ENCODE results near the gene KIF26B. TPM values are rescaled to one million over a fixed set of nuclear protein-coding genes. Genes with fewer than 3 reads are reported as not detected.

KIF26B gene
- total and polyA plus RNA-seq, 4 donors: 10.9 to 37.1 (median 19.2) TPM

GRCh38 chr1:245375789-245376460 is 221.1 kb downstream of the KIF26B start:
- DNase-seq (ENCODE audit: low read depth in 4 of 6, low spot score in 6 of 6): no peak
- no peaks in the 10 kb centered on the region for H3K9me3 ChIP-seq (ENCODE audit: control insufficient read depth, insufficient read depth, low read length)
- no peak overlapping the region for H3K4me3 ChIP-seq (ENCODE audit: low read depth, low read length)
- H3K27me3 ChIP-seq (ENCODE audit: control insufficient read depth, insufficient read depth, low read length): no peaks in the 10 kb centered on the region
- H3K27ac ChIP-seq (ENCODE audit: low read depth, low read length): no peak overlapping the region
- no peaks in the 10 kb centered on the region for H3K4me1 ChIP-seq (ENCODE audit: control insufficient read depth, insufficient read depth, low read length)
- peaks cover 5% of the 10 kb centered on the region for H3K36me3 ChIP-seq (ENCODE audit: control insufficient read depth, insufficient read depth, low read length)
- WGBS (ENCODE audit: insufficient coverage): 83% methylated on average over 7 of the region's 12 CpGs

- Histone ChIP-seq H3K36me3 (ENCODE audit: control insufficient read depth, insufficient read depth, low read length) (no peaks in the 10 kb centered on the region), H3K27ac (ENCODE audit: low read depth, low read length) (no peak overlapping the region), H3K4me3 (ENCODE audit: low read depth, low read length) (no peak overlapping the region), H3K27me3 (ENCODE audit: control insufficient read depth, insufficient read depth, low read length) (no peaks in the 10 kb centered on the region), H3K9me3 (ENCODE audit: control insufficient read depth, insufficient read depth, low read length) (no peaks in the 10 kb centered on the region), H3K4me1 (ENCODE audit: control insufficient read depth, insufficient read depth, low read length) (no peaks in the 10 kb centered on the region)
- 90% methylated on average over 1 of the region's 5 CpGs for WGBS (ENCODE audit: insufficient coverage)
- DNase-seq (ENCODE audit: low read depth in 4 of 6, low spot score in 6 of 6): no peak
These were observed 223.1 kb downstream of the KIF26B start for GRCh38 chr1:245377854-245378253.

GRCh38 chr1:245378311-245378722 is 223.5 kb downstream of the KIF26B start:
- H3K4me1 ChIP-seq (ENCODE audit: control insufficient read depth, insufficient read depth, low read length): no peaks in the 10 kb centered on the region
- 0% methylated on average over 1 of the region's 2 CpGs for WGBS (ENCODE audit: insufficient coverage)
- H3K9me3 ChIP-seq (ENCODE audit: control insufficient read depth, insufficient read depth, low read length): no peaks in the 10 kb centered on the region
- no peaks in the 10 kb centered on the region for H3K27me3 ChIP-seq (ENCODE audit: control insufficient read depth, insufficient read depth, low read length)
- DNase-seq (ENCODE audit: low read depth in 4 of 6, low spot score in 6 of 6): no peak
- H3K27ac ChIP-seq (ENCODE audit: low read depth, low read length): no peak overlapping the region
- H3K4me3 ChIP-seq (ENCODE audit: low read depth, low read length): no peak overlapping the region
- no peaks in the 10 kb centered on the region for H3K36me3 ChIP-seq (ENCODE audit: control insufficient read depth, insufficient read depth, low read length)

DNA sequence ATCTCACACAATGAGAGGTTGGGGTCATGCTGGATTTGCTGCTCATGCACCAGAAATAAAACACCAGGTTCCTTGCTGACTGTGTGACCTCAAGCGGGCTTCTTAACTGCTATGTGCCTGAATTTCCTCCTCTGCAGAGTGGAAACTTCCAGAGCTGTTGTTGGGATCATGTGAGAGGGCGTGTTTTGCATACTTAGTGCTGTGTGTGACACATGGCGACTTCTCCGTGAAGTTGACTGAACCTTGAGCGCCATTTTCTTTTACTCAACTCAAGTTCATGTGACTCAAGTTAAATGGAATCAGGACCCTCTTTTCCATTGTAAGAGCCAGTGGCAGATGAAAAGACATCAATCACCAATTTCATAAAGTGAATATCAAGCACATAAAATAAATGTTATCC is 224.0 kb downstream of the KIF26B start:
- 100% methylated on average over 1 of the region's 5 CpGs for WGBS (ENCODE audit: insufficient coverage)
- H3K36me3 ChIP-seq (ENCODE audit: control insufficient read depth, insufficient read depth, low read length): no peaks in the 10 kb centered on the region
- no peak overlapping the region for H3K27ac ChIP-seq (ENCODE audit: low read depth, low read length)
- H3K4me1 ChIP-seq (ENCODE audit: control insufficient read depth, insufficient read depth, low read length): no peaks in the 10 kb centered on the region
- H3K9me3 ChIP-seq (ENCODE audit: control insufficient read depth, insufficient read depth, low read length): no peaks in the 10 kb centered on the region
- no peak overlapping the region for H3K4me3 ChIP-seq (ENCODE audit: low read depth, low read length)
- H3K27me3 ChIP-seq (ENCODE audit: control insufficient read depth, insufficient read depth, low read length): no peaks in the 10 kb centered on the region
- DNase-seq (ENCODE audit: low read depth in 4 of 6, low spot score in 6 of 6): no peak

GRCh38 chr1:245380790-245381535 is 226.2 kb downstream of the KIF26B start:
- Histone ChIP-seq H3K27me3 (ENCODE audit: control insufficient read depth, insufficient read depth, low read length) (no peaks in the 10 kb centered on the region), H3K9me3 (ENCODE audit: control insufficient read depth, insufficient read depth, low read length) (no peaks in the 10 kb centered on the region), H3K27ac (ENCODE audit: low read depth, low read length) (no peak overlapping the region), H3K4me1 (ENCODE audit: control insufficient read depth, insufficient read depth, low read length) (peaks cover 3% of the 10 kb centered on the region), H3K36me3 (ENCODE audit: control insufficient read depth, insufficient read depth, low read length) (no peaks in the 10 kb centered on the region), H3K4me3 (ENCODE audit: low read depth, low read length) (no peak overlapping the region)
- 45% methylated on average over 2 of the region's 11 CpGs for WGBS (ENCODE audit: insufficient coverage)
- DNase-seq (ENCODE audit: low read depth in 4 of 6, low spot score in 6 of 6): peak in 2 of 6 donors; percentile 44 to 80

DNA sequence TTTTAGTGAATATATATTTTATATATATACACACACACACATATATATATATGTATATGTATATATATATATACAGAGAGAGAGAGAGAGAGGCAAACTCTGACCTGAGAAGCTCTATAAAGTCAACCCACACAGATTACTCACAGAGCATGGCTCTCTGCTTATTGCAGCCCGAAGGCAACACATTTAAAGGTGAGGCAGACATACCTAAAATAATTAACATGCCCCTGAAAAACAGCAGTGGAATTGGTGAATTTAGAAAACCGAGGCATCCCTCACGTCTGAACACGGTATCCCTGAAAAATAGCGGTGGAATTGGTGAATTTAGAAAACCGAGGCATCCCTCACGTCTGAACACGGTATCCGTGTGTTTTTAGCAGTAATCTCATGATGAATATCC is 228.2 kb downstream of the KIF26B start:
- 82% methylated on average over 7 of the region's 9 CpGs for WGBS (ENCODE audit: insufficient coverage)
- no peak for DNase-seq (ENCODE audit: low read depth in 4 of 6, low spot score in 6 of 6)
- no peaks in the 10 kb centered on the region for H3K36me3 ChIP-seq (ENCODE audit: control insufficient read depth, insufficient read depth, low read length)
- no peaks in the 10 kb centered on the region for H3K27me3 ChIP-seq (ENCODE audit: control insufficient read depth, insufficient read depth, low read length)
- H3K9me3 ChIP-seq (ENCODE audit: control insufficient read depth, insufficient read depth, low read length): no peaks in the 10 kb centered on the region
- H3K4me1 ChIP-seq (ENCODE audit: control insufficient read depth, insufficient read depth, low read length): peaks cover 3% of the 10 kb centered on the region
- H3K4me3 ChIP-seq (ENCODE audit: low read depth, low read length): no peak overlapping the region
- no peak overlapping the region for H3K27ac ChIP-seq (ENCODE audit: low read depth, low read length)

DNA sequence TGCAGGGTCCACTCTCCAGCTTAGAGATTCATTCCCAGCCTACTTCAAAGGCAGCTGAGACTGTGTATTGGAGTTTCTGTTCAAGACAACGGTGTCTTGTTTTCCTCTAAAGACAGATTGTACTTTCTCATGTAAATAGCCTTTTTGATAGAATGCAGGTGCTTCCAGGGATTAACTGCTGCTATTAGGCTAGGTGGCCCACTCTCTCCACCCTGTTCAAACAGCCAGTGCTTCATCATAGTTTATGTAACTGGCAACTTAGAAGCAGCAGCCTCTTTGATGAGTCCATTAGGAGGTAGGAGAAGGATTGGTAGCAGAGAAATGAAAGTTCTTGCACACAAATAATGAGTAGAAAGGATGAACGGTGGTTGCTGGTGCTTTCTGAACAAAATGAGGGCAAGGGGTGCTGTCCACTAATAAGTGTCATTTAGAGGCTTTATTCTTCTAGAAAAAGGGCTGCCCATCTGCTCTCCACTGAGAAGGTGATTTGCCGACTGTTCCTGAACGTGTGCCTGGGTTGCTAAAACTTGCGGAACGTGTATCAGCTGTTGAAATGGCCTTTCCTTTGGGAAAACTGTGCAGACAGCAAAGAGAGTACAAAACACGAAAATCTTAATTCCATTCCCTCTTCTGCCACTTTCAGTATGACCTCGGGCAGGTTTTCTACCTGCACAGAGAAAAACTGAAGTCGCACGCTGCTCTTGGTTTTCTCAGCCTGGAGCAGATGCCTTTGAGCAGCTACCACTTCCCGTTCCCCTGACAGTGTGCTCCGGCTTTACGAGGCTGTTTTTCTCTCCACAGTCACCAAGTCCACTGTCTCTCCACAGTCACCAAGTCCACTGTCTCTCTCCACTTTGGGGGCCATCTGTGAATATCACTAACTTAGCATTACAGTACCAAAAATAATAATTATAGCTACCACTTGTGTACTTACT is 228.9 kb downstream of the KIF26B start:
- 50% methylated on average over 12 of the region's 13 CpGs for WGBS (ENCODE audit: insufficient coverage)
- H3K27ac ChIP-seq (ENCODE audit: low read depth, low read length): no peak overlapping the region
- no peaks in the 10 kb centered on the region for H3K36me3 ChIP-seq (ENCODE audit: control insufficient read depth, insufficient read depth, low read length)
- no peaks in the 10 kb centered on the region for H3K27me3 ChIP-seq (ENCODE audit: control insufficient read depth, insufficient read depth, low read length)
- H3K4me1 ChIP-seq (ENCODE audit: control insufficient read depth, insufficient read depth, low read length): peaks cover 3% of the 10 kb centered on the region
- DNase-seq (ENCODE audit: low read depth in 4 of 6, low spot score in 6 of 6): peak in 1 of 6 donors; percentile 55
- H3K9me3 ChIP-seq (ENCODE audit: control insufficient read depth, insufficient read depth, low read length): no peaks in the 10 kb centered on the region
- H3K4me3 ChIP-seq (ENCODE audit: low read depth, low read length): no peak overlapping the region

DNA sequence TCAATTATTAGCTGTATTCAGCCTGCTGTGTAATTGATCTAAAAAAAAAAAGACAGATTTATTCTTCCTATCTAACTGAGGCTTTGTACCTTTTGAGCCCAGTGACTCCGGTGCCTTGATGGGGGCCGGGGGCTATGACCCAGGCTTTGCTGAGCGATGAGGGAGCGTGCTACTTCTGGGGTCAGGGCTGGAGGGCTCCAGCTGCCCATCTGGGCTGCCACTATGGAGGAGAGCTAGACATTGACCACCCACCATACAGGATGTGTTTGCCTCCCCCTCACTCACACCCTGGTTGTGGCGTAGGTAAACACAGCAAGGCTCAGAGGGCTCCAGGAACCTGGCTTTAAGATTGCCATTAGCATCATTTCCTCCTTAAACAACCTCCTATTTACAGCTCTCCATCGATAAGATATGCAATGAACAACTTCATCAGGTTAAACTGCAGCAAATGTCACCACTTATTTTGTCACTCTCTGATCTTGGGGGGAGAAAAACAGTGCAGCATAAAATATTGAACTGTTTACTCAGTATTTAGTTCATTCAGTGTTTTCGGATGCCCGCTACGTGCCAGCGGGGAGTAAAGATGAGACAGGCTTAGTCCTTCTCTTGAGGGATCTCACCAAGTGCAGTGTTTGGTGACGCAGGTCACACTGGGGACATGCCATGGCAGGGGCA is 231.6 kb downstream of the KIF26B start:
- H3K4me1 ChIP-seq (ENCODE audit: control insufficient read depth, insufficient read depth, low read length): peaks cover 3% of the 10 kb centered on the region

GRCh38 chr1:245388687-245389086 is 233.9 kb downstream of the KIF26B start:
- 77% methylated on average over 2 of the region's 3 CpGs for WGBS (ENCODE audit: insufficient coverage)
- no peak for DNase-seq (ENCODE audit: low read depth in 4 of 6, low spot score in 6 of 6)

More for the DNA sequence above, 231.6 kb downstream of the KIF26B start:
- no peaks in the 10 kb centered on the region for H3K9me3 ChIP-seq (ENCODE audit: control insufficient read depth, insufficient read depth, low read length)
- no peak overlapping the region for H3K4me3 ChIP-seq (ENCODE audit: low read depth, low read length)
- no peaks in the 10 kb centered on the region for H3K36me3 ChIP-seq (ENCODE audit: control insufficient read depth, insufficient read depth, low read length)
- no peak for DNase-seq (ENCODE audit: low read depth in 4 of 6, low spot score in 6 of 6)
- H3K27ac ChIP-seq (ENCODE audit: low read depth, low read length): no peak overlapping the region
- no peaks in the 10 kb centered on the region for H3K27me3 ChIP-seq (ENCODE audit: control insufficient read depth, insufficient read depth, low read length)
- WGBS (ENCODE audit: insufficient coverage): 85% methylated on average over 9 of the region's 11 CpGs

More at GRCh38 chr1:245388687-245389086, 233.9 kb downstream of the KIF26B start:
- Histone ChIP-seq H3K36me3 (ENCODE audit: control insufficient read depth, insufficient read depth, low read length) (no peaks in the 10 kb centered on the region), H3K4me1 (ENCODE audit: control insufficient read depth, insufficient read depth, low read length) (peaks cover 3% of the 10 kb centered on the region), H3K4me3 (ENCODE audit: low read depth, low read length) (no peak overlapping the region), H3K27me3 (ENCODE audit: control insufficient read depth, insufficient read depth, low read length) (no peaks in the 10 kb centered on the region), H3K27ac (ENCODE audit: low read depth, low read length) (no peak overlapping the region), H3K9me3 (ENCODE audit: control insufficient read depth, insufficient read depth, low read length) (peaks cover 2% of the 10 kb centered on the region)

Data from spinal cord (tissue), 10 donors.